GM23338 (cell line): ENCODE data around the gene RLF. TPM values are rescaled to one million over a fixed set of nuclear protein-coding genes. Genes with fewer than 3 reads are reported as not detected.

Source experiments
- ATAC-seq: fragments of 200-7000 bp; cut with Tn5 transposase; 3 replicates; pipeline ENCODE4 v1.9.1; 2020
- DNase-seq: peaks from one replicate; pipeline ENCODE4 v3.0.0-alpha.2; 2015; ENCODE audit warnings: low spot score
- H2AFZ ChIP-seq: fragments of 200-600 bp; sonication (generic); 2 replicates; pipeline ENCODE4 v1.8.0; 2016; ENCODE audit warnings: antibody characterized with exemption, mild to moderate bottlenecking, moderate library complexity
- H3F3A ChIP-seq: fragments of 200-600 bp; sonication (generic); replicated peaks from 2 replicates; pipeline ENCODE4 v1.8.0; 2017; ENCODE audit warnings: antibody characterized with exemption, mixed run types, low read depth
- H3K27ac ChIP-seq: fragments of 200-600 bp; sonication (generic); 2 replicates; pipeline ENCODE4 v1.6.1; 2016; ENCODE audit warnings: low read depth
- H3K27me3 ChIP-seq: fragments of 200-600 bp; sonication (generic); 2 replicates; pipeline ENCODE4 v1.8.0; 2016; ENCODE audit warnings: mild to moderate bottlenecking, mixed run types, moderate library complexity; ENCODE audit not compliant: insufficient read depth
- H3K36me3 ChIP-seq: fragments of 200-600 bp; sonication (generic); 2 replicates; pipeline ENCODE4 v1.8.0; 2016; ENCODE audit warnings: mild to moderate bottlenecking; ENCODE audit not compliant: insufficient read depth
- H3K4me1 ChIP-seq: fragments of 200-600 bp; sonication (generic); 2 replicates; pipeline ENCODE4 v1.8.0; 2016; ENCODE audit warnings: mild to moderate bottlenecking, moderate library complexity; ENCODE audit not compliant: insufficient read depth
- H3K4me2 ChIP-seq: fragments of 200-600 bp; sonication (generic); 2 replicates; pipeline ENCODE4 v1.7.1; 2017; ENCODE audit warnings: mixed run types
- H3K4me3 ChIP-seq: fragments of 200-600 bp; sonication (generic); 2 replicates; pipeline ENCODE4 v1.6.1; 2016; ENCODE audit warnings: mixed run types
- H3K79me2 ChIP-seq: fragments of 200-600 bp; sonication (generic); replicated peaks from 2 replicates; pipeline ENCODE4 v1.8.0; 2017; ENCODE audit warnings: mild to moderate bottlenecking; ENCODE audit not compliant: insufficient read depth
- H3K9me2 ChIP-seq: fragments of 200-600 bp; sonication (generic); 2 replicates; pipeline ENCODE4 v1.8.0; 2017; ENCODE audit not compliant: insufficient read depth
- H4K20me1 ChIP-seq: fragments of 200-600 bp; sonication (generic); replicated peaks from 2 replicates; pipeline ENCODE4 v1.8.0; 2017; ENCODE audit warnings: mild to moderate bottlenecking; ENCODE audit not compliant: insufficient read depth
- H3K27ac Mint-ChIP-seq: 2 replicates; pipeline ENCODE4 v1.8.0; 2020; ENCODE audit warnings: inconsistent platforms, mild to moderate bottlenecking, moderate library complexity, mixed read lengths
- H3K27me3 Mint-ChIP-seq: 3 replicates; pipeline ENCODE4 v1.8.0; 2022; ENCODE audit warnings: low read depth, mild to moderate bottlenecking, moderate library complexity, mixed read lengths, inconsistent platforms; ENCODE audit not compliant: insufficient read depth, poor library complexity
- H3K36me3 Mint-ChIP-seq: 3 replicates; pipeline ENCODE4 v1.8.0; 2021; ENCODE audit warnings: low read depth, mild to moderate bottlenecking, inconsistent platforms, moderate library complexity, mixed read lengths
- H3K4me1 Mint-ChIP-seq: 3 replicates; pipeline ENCODE4 v1.8.0; 2020; ENCODE audit warnings: mild to moderate bottlenecking, inconsistent platforms, mixed read lengths
- H3K4me3 Mint-ChIP-seq: 3 replicates; pipeline ENCODE4 v1.8.0; 2021; ENCODE audit warnings: moderate library complexity, mild to moderate bottlenecking, inconsistent platforms, mixed read lengths
- H3K9me3 Mint-ChIP-seq: 3 replicates; pipeline ENCODE4 v1.8.0; 2020; ENCODE audit warnings: moderate library complexity, mild to moderate bottlenecking, inconsistent platforms, mixed read lengths
- CREB1 ChIP-seq: fragments of 250-450 bp; sonication (Bioruptor Pico); IDR thresholded peaks from 2 replicates; pipeline ENCODE4 v1.5.0; 2020; ENCODE audit warnings: low read depth, mild to moderate bottlenecking, moderate library complexity
- CTCF ChIP-seq, 2 experiments: fragments of 200-600 bp in 1 of 2; sonication (generic) in 1 of 2; conservative IDR thresholded peaks; 2 replicates each; pipeline versions ENCODE4 v1.5.1 to v1.6.1; 2016 to 2017; ENCODE audit warnings: antibody characterized with exemption in 2 of 2, low read depth in 2 of 2, mild to moderate bottlenecking in 2 of 2, moderate library complexity in 1 of 2
- ETS1 ChIP-seq: IDR thresholded peaks from 2 replicates; pipeline ENCODE4 v1.6.1; 2016; ENCODE audit warnings: antibody characterized with exemption
- EZH2 ChIP-seq: fragments of 200-600 bp; sonication (generic); IDR thresholded peaks from one replicate; pipeline ENCODE4 v1.8.0; 2017; ENCODE audit warnings: antibody characterized with exemption, mild to moderate bottlenecking, low read depth; ENCODE audit not compliant: unreplicated experiment
- EZH2phosphoT487 ChIP-seq: fragments of 200-600 bp; sonication (generic); IDR thresholded peaks from one replicate; pipeline ENCODE4 v1.8.1; 2018; ENCODE audit warnings: antibody characterized with exemption; ENCODE audit not compliant: unreplicated experiment
- JUNB ChIP-seq: IDR thresholded peaks from one replicate; pipeline ENCODE4 v1.6.1; 2016; ENCODE audit warnings: antibody characterized with exemption; ENCODE audit not compliant: unreplicated experiment
- NANOG ChIP-seq: IDR thresholded peaks from 2 replicates; pipeline ENCODE4 v1.6.1; 2016; ENCODE audit warnings: antibody characterized with exemption, borderline replicate concordance
- POLR2AphosphoS5 ChIP-seq: IDR thresholded peaks from 2 replicates; pipeline ENCODE4 v1.6.1; 2016; ENCODE audit warnings: antibody characterized with exemption, low read depth
- REST ChIP-seq: IDR thresholded peaks from one replicate; pipeline ENCODE4 v1.6.1; 2018; ENCODE audit warnings: antibody characterized with exemption; ENCODE audit not compliant: unreplicated experiment
- ZNF331 ChIP-seq: fragments of 250-450 bp; sonication (Bioruptor Pico); IDR thresholded peaks from 2 replicates; pipeline ENCODE4 v1.5.0; 2020; ENCODE audit warnings: low read depth, mild to moderate bottlenecking, moderate library complexity
- polyA plus RNA-seq: library from polyadenylated mRNA; unstranded; fragments of >200 nt; fragmentation: Nextera tagmentation; extraction: Ambion mirVana; gene quantifications from 2 replicates; pipeline ENCODE4 v1.2.1, GENCODE V29; 2016
- total RNA-seq: library from RNA; depleted of rRNA; stranded (reverse); fragments of >200 nt; shearing (Covaris generic); gene quantifications from 2 replicates; pipeline ENCODE4 v1.2.3, GENCODE V29; 2014

The RLF gene
- total and polyA plus RNA-seq, 2 experiments from 2014 or later: 6.6 to 21.1 TPM

GRCh38 chr1:40265919-40266318, 104.7 kb downstream of the RLF start:
- no peak overlapping the region for H3K4me2 ChIP-seq
- H3K4me1 Mint-ChIP-seq: no peaks in the 10 kb centered on the region
- H3K27me3 Mint-ChIP-seq: peaks cover 4% of the 10 kb centered on the region
- H3K9me3 Mint-ChIP-seq: no peaks in the 10 kb centered on the region
- H3K9me2 ChIP-seq: no peaks in the 10 kb centered on the region
- H2AFZ ChIP-seq: no peak overlapping the region
- DNase-seq (no peak), ATAC-seq (no peak)
- peaks cover 43% of the 10 kb centered on the region; the same call in 1 of the 2 replicates for H3K79me2 ChIP-seq
- no peak overlapping the region for H3K4me3 ChIP-seq
- no peaks in the 10 kb centered on the region for H3F3A ChIP-seq
- H3K36me3 ChIP-seq: peaks cover 44% of the 10 kb centered on the region
- H3K4me3 Mint-ChIP-seq: no peak overlapping the region
- no peak for TF ChIP-seq ETS1
- TF ChIP-seq REST: no peak
- TF ChIP-seq NANOG: no peak
- TF ChIP-seq CREB1: no peak
- peaks cover 52% of the 10 kb centered on the region for H3K36me3 Mint-ChIP-seq
- no peak overlapping the region for H3K27ac ChIP-seq
- H3K27me3 ChIP-seq: no peaks in the 10 kb centered on the region
- H3K27ac Mint-ChIP-seq: no peak overlapping the region
- H3K4me1 ChIP-seq: no peaks in the 10 kb centered on the region
- H4K20me1 ChIP-seq: peaks cover 4% of the 10 kb centered on the region; the same call in 1 of the 2 replicates

- H3K4me1 ChIP-seq: no peaks in the 10 kb centered on the region
- no peak overlapping the region for H3K27ac ChIP-seq
- Mint-ChIP-seq H3K4me1 (no peaks in the 10 kb centered on the region), H3K36me3 (peaks cover 47% of the 10 kb centered on the region), H3K4me3 (no peak overlapping the region), H3K27ac (no peak overlapping the region), H3K27me3 (peaks cover 4% of the 10 kb centered on the region), H3K9me3 (no peaks in the 10 kb centered on the region)
- TF ChIP-seq NANOG: no peak
- no peak for TF ChIP-seq EZH2phosphoT487
- no peak for TF ChIP-seq POLR2AphosphoS5
- TF ChIP-seq REST: no peak
- no peak for TF ChIP-seq ETS1
- TF ChIP-seq JUNB: no peak
- TF ChIP-seq ZNF331 (CRISPR knock-in tag): no peak
- TF ChIP-seq CTCF (conservative IDR thresholded peaks at IDR 0.05; ENCODE audit: low read depth in 2 of 2): no peak
- TF ChIP-seq CREB1: no peak
- TF ChIP-seq EZH2: no peak
- H2AFZ ChIP-seq: no peak overlapping the region
- peaks cover 44% of the 10 kb centered on the region for H3K36me3 ChIP-seq
- H3K4me2 ChIP-seq: no peak overlapping the region
- DNase-seq (no peak), ATAC-seq (no peak)
- H3K4me3 ChIP-seq: no peak overlapping the region
- H3K9me2 ChIP-seq: no peaks in the 10 kb centered on the region
- H3K27me3 ChIP-seq: no peaks in the 10 kb centered on the region
- H3F3A ChIP-seq: no peaks in the 10 kb centered on the region
- peaks cover 4% of the 10 kb centered on the region; the same call in 1 of the 2 replicates for H4K20me1 ChIP-seq
- peaks cover 33% of the 10 kb centered on the region; the same call in 1 of the 2 replicates for H3K79me2 ChIP-seq
Measured at GRCh38 chr1:40266786-40267535, 105.8 kb downstream of the RLF start.
